NCI-H2107 treated with DMSO at 0.1 percent for 48 hours (cell line): Measurements from ENCODE around the gene TIMM10.

Source experiments
- DNase-seq: peaks from one replicate; lab custom pipeline; 2025; ENCODE audit not compliant: unreplicated experiment; lab: John Stamatoyannopoulos, UW

TIMM10 gene

GRCh38 chr11:57530596-57531507 is at the start of gene TIMM10:
Gene TIMM10 (minus strand): TSS chr11:57530754. CDS start chr11:57530189, 565 bp downstream.
- peak; percentile 98 for DNase-seq

GRCh38 chr11:57574061-57574460 is 43.5 kb upstream of the TIMM10 start:
- DNase-seq = no peak

GRCh38 chr11:57571606-57572005 is 41.1 kb upstream of the TIMM10 start:
- DNase-seq = no peak

- no peak for DNase-seq
Measured at GRCh38 chr11:57568330-57568766, 37.8 kb upstream of the TIMM10 start.

GRCh38 chr11:57567515-57568329 is 37.2 kb upstream of the TIMM10 start, which contains the start of gene UBE2L6:
Gene UBE2L6 (minus strand): TSS chr11:57567672. CDS start chr11:57567611, 61 bp downstream.
- DNase-seq = peak; percentile 62

GRCh38 chr11:57566905-57567514 is 36.5 kb upstream of the TIMM10 start:
- DNase-seq = no peak

- DNase-seq = peak; percentile 78
Measured at GRCh38 chr11:57566005-57566904, 35.7 kb upstream of the TIMM10 start.

GRCh38 chr11:57562596-57562995 is 32.0 kb upstream of the TIMM10 start:
- no peak for DNase-seq

GRCh38 chr11:57560146-57560545 is 29.6 kb upstream of the TIMM10 start:
- no peak for DNase-seq

GRCh38 chr11:57556041-57556440 is 25.5 kb upstream of the TIMM10 start:
- no peak for DNase-seq

- no peak for DNase-seq
Measured at GRCh38 chr11:57555393-57555792, 24.8 kb upstream of the TIMM10 start.

- DNase-seq = no peak
Measured at GRCh38 chr11:57552479-57552878, 21.9 kb upstream of the TIMM10 start.

- no peak for DNase-seq
Measured at GRCh38 chr11:57551941-57552340, 21.4 kb upstream of the TIMM10 start.

- no peak for DNase-seq
Measured at GRCh38 chr11:57549983-57550382, 19.4 kb upstream of the TIMM10 start.

GRCh38 chr11:57547854-57548377 is 17.4 kb upstream of the TIMM10 start:
- DNase-seq = no peak

- no peak for DNase-seq
Measured at GRCh38 chr11:57546869-57547475, 16.4 kb upstream of the TIMM10 start.

- DNase-seq = no peak
Measured at GRCh38 chr11:57546451-57546850, 15.9 kb upstream of the TIMM10 start.

GRCh38 chr11:57545883-57546282 is 15.3 kb upstream of the TIMM10 start:
- no peak for DNase-seq

- no peak for DNase-seq
Measured at GRCh38 chr11:57544566-57544965, 14.0 kb upstream of the TIMM10 start.

GRCh38 chr11:57543593-57543992 is 13.0 kb upstream of the TIMM10 start:
- DNase-seq = no peak
